GM19043 (cell line): Measurements from ENCODE around the gene FOXA3.

Source experiments
- ATAC-seq: cut with Tn5 transposase; IDR thresholded peaks from one replicate; pipeline ENCODE4 v1.9.1; 2021; ENCODE audit warnings: low read depth; ENCODE audit not compliant: unreplicated experiment

The FOXA3 gene

GRCh38 chr19:45863840-45864628 lies at the start of gene FOXA3:
Gene FOXA3, plus strand, starts transcription at chr19:45864326. Its CDS starts 131 bp downstream, at chr19:45864457.
- ATAC-seq: no peak

DNA sequence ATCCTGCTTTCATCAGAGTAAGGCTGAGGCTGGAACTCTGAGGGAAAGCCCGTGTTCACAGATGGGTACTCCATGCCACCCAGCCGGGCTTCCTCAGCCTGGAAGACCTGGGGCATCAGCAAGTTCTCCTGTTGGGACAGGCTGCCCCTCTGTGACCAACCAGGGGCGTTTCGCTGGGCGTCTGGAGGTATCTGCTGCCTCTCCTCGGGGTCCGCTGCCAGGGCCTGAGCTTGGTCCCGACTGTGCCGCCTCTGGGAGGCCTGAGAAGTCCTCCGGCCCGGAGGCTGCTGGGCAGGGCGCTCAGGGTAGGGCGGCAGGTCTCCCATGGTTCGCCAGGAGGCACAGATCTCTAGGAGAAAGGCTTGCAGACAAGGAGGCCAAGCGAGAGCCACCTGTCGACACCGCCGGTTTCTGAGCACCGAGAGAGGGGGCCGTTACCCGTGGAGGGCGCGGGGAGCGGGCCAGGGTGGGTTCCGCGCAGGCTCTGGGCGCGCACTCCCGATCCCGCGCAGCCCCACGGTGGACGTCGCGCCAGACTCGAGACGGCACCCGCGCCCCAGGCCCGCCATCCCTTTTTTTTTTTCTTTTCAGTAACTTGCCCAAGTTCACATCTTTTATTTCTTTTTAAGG lies 49.2 kb upstream of the FOXA3 start, which contains the start of gene RSPH6A:
Gene RSPH6A (minus strand): TSS at position 458 of the 630 bp plus-strand sequence. CDS start 132 bp downstream, at position 326.
- ATAC-seq: no peak

- ATAC-seq: no peak
Measured at GRCh38 chr19:45815481-45816216, 48.5 kb upstream of the FOXA3 start.

DNA sequence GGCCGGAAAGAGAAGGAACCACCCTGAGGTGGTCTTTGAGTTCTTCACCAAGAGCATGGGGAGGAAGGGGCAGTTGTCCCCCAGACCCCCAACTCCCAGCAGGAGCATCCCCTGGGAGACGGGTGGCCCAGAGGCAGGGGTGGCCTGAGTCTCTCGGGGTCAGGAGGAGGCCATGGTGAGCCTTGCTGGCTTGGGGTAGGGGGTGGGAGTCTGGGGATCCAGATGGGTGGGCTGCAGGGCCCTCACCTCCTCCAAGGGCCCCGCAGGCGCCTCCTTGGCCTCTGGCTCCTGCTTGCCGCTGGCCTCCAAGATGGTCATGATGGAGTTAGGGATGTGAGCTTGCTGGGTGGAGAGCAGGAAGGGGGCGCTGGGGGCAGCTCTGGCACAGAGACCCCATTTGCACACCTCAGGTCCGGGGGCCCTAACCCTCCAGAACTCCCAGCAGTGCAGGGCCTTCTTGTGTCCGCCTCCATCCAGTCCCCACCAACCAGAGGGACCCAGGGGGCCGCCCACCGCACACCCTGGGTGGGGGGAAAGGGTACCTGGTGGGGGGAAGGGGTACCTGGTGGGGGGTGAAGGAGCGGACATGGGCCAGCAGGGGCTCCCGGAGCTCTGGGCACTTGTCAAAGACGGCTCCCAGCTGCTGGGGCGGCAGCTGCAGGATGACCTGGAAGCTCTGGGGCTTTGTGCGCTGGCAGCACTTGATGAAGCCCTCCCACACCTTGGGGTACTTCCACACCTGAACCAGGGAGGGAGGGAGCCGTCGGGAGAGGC lies 47.7 kb upstream of the FOXA3 start:
- ATAC-seq: no peak

DNA sequence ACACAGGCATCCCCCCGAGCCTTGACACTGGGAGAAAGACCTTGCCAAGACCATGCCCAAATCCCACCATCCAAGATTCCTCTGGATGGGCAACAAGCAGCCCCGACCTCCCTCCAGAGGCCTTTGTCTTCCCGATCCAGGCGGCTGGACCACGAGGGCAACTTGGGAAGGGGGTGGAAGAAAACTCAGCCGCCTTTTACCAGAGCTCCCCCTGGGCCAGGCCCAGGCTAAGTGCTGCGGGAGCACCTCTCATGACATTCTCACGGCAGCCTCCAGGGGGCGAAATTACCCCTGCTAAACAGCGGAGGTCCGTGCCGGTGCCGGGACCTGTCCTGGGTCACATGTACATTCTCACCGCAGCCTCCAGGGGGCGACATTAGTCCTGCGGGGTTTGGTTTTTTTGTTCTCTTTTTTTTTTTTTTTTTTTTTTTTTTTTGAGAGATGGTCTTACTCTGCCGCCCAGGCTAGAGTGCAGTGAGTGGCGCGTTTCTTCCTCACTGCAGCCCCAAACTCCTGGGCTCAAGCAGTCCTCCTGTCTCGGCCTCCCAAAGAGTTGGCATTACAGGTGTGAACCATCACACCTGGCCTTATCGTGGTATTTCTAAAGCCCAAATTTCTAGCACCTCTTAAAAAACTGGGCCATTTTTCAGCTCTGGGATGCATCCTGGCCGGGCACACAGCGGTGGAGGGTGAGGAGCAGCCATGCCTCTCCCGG lies 47.0 kb upstream of the FOXA3 start:
- no peak for ATAC-seq

DNA sequence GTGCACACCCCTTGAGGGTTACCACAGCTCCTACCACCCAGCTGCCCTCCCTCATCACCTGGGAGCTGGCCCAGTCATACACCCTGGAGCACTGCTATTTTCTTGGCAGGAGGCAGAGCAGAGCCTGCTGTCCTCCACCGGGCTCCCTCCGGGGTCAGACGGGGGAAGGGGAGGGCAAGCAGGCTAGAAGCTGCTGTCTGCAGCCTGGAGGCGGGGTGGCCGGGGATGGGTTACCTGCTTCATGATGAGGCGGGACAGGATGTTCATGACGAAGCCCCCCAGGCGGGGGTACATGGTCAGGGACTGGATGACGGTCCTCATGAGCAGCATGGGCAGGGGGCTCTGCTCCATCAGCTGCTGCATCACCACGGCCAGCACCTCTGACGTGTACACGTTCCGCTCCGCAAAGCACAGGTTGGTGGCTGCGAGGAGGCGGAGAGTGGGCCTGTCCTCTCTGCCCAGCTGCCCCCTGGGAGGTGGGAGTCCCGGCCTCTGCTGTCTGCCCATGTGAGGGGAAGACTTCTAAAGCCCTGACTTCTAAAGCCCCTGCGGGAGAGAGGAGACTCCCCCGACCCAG lies 46.3 kb upstream of the FOXA3 start:
- ATAC-seq: no peak

- no peak for ATAC-seq
Measured at GRCh38 chr19:45819769-45820168, 44.4 kb upstream of the FOXA3 start.

GRCh38 chr19:45820413-45821102 lies 43.6 kb upstream of the FOXA3 start:
- no peak for ATAC-seq

- ATAC-seq: no peak
Measured at GRCh38 chr19:45821103-45821521, 43.0 kb upstream of the FOXA3 start.

DNA sequence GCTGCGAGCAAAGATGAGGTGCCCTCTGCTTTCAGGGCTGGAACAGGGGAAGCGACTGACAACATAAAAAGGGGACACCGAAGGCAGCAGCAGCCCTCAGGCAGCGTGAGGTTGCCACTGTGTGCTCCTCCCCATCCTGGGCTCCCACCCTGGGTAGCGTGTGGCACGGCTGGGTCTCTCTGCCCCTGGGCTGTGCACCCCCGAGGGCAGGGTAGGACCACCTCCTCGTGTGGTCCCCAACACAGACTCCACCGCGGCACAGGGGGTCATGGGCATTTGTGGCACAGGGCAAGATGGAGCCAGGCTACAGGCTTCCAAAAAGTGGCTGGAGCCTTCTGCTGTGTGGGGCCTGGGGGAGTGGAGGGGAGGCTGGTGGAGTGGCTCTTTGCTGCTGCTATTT lies 42.6 kb upstream of the FOXA3 start:
- ATAC-seq: no peak

DNA sequence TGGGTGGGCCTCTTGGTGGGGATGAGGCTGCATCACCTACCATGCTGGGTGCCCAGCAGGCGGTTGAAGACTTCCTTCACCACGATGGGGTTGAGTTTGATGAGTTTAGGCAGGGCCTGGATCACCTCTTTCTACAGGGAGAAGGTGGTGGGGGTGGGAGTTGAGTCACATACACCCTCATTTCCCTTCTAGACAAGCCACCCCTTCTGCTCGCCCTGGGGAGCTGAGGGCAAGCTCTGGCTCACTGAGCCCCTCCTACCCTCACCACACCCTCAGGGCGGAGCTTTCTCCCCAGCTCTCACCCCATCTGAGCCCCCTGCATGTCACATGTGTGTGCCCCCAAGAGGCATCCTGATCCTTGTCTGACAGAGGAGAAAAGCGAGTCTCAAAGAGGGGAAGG lies 41.4 kb upstream of the FOXA3 start:
- ATAC-seq: no peak

DNA sequence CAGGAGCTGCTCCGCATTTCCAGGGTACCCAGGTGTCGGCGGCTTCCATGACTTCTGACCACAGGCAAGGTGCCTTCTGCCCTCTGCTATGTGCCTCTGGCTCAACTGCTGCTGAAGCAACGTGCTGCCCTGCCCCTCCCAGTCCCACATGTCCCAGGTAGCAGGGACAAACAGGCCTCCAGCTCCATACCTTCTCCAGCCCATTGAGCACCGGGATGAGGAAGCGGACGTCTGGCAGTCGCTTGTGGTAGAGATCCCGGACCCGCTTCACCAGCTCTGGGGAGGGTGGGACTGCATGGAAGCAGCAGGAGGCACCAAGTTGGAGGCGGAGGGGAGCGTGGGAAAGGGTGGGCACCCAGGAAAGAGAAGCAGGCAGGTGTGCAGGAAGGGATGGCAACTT lies 40.9 kb upstream of the FOXA3 start:
- no peak for ATAC-seq

DNA sequence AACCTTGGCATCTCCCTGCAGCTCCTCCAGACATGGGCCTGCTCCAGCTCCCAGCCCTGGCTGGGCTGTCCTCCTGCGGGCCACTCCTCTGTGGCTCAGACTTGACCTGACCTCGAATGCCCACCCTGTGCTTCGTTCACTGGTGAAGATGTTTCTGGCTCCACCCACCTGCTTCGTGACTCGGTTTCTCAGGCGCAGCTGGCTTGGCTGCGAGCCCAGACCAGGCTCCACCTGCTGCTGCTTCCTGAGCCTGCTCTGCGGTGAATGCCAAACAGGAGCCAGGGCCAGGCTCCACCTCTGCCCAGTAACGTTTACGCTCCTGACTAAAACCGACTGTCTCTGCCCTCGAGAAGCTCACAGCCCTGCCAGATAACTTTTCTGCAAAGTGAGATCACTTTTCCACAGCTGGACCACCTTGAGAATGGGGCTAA lies 40.1 kb upstream of the FOXA3 start:
- ATAC-seq: no peak

- ATAC-seq: no peak
Measured at GRCh38 chr19:45824531-45825262, 39.4 kb upstream of the FOXA3 start.

GRCh38 chr19:45825263-45825605 lies 38.9 kb upstream of the FOXA3 start:
- no peak for ATAC-seq

- ATAC-seq: no peak
Measured at GRCh38 chr19:45825917-45826893, 37.9 kb upstream of the FOXA3 start.

DNA sequence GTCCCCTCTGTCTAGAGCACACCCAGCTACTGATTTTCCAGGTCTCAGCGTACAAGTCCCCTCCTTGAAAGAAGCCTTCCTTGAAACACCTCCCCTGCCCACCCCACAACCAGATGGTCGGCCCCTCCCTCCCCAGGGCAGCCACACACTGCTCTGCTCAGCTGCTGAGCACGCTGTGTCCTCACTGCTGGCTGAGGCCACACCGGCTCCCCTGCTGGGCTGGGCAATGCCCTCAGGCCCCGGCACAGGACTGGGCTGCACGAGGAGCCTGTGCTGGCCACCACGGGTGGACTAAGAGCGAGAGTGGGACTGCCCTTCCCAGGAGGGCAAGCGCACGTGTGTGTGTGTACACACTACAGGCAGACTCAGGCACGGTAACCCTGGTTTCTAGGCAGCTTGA lies 37.2 kb upstream of the FOXA3 start:
- ATAC-seq: no peak
